HG02642 (cell line): ENCODE results near the gene SUPT3H.
A peak's percentile ranks its signal among the peaks of the same experiment; 100 is the strongest.
"Not testable (repeated sequence)": the region's sequence is repeated elsewhere in the genome, so short reads cannot be mapped to it uniquely, and the experiment has no call there.

ENCODE experiments used
- ATAC-seq: cut with Tn5 transposase; IDR thresholded peaks from one replicate; pipeline ENCODE4 v1.9.1; 2021; ENCODE audit warnings: mild to moderate bottlenecking; ENCODE audit not compliant: unreplicated experiment, poor library complexity

SUPT3H gene

DNA sequence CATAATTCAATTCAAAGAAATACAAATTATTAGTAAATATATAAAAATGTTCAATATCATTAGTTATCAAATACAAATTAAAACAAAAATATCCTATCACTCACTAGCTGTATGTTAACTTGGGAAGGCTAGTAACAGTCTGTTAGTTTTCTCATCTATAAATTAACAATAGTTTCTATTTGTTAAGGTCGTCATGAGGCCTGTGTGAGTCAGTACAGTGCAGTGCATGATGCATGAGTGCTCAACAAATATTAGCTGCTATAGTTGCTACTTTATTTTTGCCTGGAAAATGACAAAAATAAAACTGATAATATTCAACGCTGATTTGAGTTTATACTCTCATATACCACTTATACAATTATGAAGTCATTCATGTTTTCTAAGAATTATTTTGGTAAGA lies 451.2 kb downstream of the SUPT3H start:
- no peak for ATAC-seq

DNA sequence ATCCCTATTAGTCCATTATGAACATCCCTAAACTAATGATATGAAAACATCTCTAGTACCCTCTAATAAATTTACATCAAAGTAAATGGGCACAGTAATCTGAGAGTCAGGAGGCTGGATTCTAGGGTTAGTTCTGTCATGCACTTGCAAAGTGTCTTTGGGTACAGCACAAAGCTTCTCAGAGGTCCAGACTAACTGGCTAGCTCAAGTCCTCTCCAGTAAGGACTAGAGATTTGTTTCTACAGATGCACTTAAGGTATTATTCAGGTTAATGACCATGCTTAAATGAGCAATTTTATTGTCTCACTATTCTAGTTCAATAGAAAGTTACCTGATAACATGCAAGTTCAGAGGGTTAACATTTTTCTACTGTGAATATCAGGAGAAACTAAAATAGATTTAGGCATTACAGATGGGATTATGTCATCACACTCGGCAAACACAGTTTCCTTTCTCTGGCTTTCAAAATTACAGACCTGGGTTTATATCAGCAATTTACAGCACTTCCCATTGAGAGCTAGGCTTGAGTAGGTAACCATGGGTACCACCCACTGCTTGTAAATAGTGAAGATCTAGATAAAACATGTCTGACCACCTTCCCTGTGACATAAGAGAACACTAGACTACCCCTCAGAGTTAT lies 452.5 kb downstream of the SUPT3H start:
- no peak for ATAC-seq

GRCh38 chr6:44923444-44923843 lies 454.3 kb downstream of the SUPT3H start:
- no peak for ATAC-seq

GRCh38 chr6:44921798-44922197 lies 455.9 kb downstream of the SUPT3H start:
- no peak for ATAC-seq

DNA sequence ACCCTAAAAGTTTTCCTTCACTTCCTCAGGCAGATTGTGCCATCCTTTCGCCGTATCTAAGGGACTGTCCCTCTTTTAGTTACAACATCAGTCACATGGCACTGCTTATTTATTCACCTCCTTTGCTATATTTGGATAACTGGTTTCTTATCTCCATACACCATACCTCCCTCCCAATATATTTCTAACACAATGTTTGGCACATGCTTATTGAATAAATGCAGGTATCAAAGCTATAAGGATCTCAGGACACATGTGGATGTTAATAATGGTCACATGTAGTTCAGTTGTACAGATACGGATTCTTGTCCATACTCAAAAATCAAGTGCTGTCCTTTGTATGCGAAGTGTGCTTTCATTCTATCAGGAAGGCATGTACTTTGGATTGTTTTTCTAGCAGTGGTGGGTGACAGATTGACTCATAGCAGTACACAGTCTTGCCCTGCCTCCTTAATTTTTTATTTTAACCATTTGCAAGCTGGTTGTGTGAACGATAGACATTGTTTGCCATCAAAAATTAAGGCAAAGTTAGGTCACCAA lies 456.7 kb downstream of the SUPT3H start:
- ATAC-seq: no peak

DNA sequence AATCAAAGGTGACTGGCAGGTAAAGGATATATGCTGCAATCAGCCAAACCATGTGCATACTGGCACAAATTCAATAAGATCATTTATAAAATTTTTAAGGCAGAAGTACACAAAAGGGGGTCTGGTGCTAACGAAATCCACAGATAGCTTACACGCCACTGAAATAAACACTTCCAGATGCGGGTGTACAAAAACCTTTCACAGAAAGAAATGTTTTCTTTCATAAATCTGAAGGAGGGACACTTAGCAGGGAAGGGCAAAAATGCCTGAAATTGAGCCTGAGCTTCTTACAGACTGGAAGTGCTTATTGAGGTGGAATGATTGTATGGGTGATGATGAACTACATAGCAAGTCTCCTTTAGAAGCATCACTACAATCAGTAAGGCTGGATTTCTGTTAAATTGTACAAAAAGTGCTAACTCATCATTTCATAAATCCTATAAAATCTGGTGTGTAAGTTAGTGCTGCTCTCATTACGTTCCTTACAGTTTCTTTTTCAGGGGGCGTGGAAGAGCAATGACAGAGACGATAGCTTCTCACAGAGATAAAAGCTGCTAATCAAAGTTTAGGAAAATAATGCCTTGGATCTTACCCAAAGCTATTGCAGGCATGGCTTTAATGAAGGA lies 458.9 kb downstream of the SUPT3H start:
- ATAC-seq: no peak

GRCh38 chr6:44917430-44917829 lies 460.3 kb downstream of the SUPT3H start:
- ATAC-seq: no peak

DNA sequence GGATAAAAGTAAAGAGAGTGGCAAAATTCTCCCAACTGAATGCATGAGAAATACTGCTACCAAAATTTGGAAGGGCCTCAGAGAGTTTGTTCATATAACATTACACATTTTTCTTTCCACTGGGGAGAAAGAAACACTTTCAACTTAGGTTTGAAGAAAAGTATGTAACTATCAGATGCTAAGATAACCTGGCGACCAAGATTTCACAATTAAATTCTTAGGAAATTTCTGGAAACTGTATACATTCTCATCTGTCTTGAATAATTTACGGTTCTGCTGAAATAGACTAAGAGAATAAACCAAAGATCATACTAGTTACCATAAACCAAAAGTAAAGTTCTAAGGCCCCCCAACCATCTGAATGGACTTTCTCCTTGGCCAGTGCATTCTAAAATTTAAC lies 462.6 kb downstream of the SUPT3H start:
- ATAC-seq: no peak

- ATAC-seq: no peak
These were observed 463.6 kb downstream of the SUPT3H start for GRCh38 chr6:44914141-44914540.

- ATAC-seq: no peak
These were observed 471.0 kb downstream of the SUPT3H start for GRCh38 chr6:44906761-44907160.

DNA sequence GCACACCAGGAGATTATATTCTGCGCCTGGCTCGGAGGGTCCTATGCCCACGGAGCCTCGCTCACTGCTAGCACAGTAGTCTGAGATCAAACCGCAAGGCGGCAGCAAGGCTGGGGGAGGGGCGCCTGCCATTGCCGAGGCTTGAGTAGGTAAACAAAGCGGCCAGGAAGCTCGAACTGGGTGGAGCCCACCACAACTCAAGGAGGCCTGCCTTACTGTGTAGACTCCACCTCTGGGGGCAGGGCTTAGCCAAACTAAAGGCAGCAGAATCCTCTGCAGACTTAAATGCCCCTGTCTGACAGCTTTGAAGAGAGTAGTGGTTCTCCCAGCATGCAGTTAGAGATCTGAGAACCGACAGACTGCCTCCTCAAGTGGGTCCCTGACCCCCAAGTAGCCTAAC lies 477.4 kb downstream of the SUPT3H start:
- ATAC-seq: not testable (repeated sequence)

GRCh38 chr6:44898296-44898930 lies 479.3 kb downstream of the SUPT3H start:
- ATAC-seq: no peak

DNA sequence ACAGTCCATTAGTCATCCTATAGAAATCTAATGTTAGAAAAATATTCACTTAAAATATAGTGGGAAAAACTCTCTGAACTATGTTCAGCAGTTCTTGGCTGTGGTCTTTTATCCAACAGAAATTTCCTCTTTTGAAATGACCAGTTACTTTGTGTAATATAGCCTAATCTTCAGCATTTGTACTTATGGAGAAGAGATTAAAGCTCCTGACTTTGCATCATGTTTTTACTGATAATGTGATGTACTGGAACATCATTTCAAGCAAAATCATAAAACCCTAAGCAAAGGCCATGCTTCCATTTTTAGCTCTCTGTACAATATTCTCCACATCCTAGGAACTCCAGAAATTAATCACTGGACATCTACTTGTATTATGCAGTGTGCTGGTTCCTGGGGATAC lies 480.4 kb downstream of the SUPT3H start:
- ATAC-seq: no peak

DNA sequence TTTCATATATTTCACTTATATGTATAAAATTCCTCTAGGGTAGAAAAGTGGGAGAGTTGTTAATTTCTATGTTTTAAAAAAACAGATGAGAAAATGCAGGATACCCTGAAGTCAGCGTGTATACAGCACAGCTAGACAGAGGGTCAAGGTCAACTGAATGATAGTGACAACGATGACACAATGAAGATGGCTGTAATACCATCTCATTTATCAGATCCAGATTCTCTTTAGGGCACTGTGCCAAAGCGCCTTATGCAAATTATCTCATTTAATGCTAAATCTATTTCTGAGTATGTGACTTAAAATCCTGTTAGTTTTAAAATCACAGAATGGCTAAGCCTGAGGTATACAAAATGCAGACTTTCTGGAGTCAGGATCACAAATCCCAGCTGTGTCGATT lies 481.0 kb downstream of the SUPT3H start:
- no peak for ATAC-seq

DNA sequence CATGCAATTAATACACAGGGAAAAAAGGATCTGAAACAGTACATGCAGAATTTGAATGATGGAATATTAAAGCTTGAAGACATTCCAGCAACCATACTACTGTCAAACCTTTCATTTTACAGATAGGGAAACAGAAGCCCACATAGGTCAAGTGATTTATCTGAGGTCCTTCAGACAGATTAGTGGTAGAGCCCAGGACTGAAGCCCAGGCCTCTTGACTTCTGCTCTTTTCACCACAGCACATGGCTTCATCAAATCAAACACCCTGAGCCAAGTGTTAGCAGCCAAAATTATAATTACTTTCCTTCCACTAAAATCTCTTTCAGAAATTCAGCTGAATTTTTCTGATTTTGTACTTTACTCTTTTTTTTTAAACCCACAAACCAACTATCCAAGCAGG lies 485.2 kb downstream of the SUPT3H start:
- no peak for ATAC-seq

GRCh38 chr6:44879071-44879470 lies 498.7 kb downstream of the SUPT3H start:
- not testable (repeated sequence) for ATAC-seq

GRCh38 chr6:44876638-44877037 lies 501.1 kb downstream of the SUPT3H start:
- ATAC-seq: not testable (repeated sequence)

DNA sequence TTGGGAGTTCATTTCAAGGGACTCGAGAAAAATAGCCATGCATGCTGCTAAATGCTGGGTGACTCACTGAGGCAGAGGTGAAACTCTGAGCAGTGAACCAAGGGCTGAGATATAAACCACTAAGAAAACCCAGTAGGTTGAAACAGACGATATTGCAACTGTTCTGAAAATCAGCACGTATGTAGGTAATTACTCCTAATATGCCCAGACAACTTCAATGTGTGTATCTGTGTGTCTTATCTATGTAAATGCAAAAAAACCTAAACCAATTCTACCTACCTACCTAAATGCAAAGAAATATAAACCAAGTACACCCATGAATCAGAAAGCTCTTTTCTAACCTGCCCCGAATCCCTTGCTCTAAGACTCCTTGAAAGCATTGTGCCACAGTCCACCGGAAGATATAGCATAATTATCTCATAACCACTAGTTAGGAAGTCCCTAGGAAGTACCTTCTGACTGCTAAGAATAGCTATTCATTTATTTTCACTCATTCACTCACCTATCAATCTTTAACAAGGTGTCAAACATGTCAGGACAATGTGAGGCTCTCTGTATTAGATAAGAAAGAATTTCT lies 508.3 kb downstream of the SUPT3H start:
- ATAC-seq: peak; percentile 78

GRCh38 chr6:44868910-44869309 lies 508.8 kb downstream of the SUPT3H start:
- peak; percentile 22 for ATAC-seq

- peak; percentile 43 for ATAC-seq
These were observed 509.4 kb downstream of the SUPT3H start for GRCh38 chr6:44868335-44868668.

DNA sequence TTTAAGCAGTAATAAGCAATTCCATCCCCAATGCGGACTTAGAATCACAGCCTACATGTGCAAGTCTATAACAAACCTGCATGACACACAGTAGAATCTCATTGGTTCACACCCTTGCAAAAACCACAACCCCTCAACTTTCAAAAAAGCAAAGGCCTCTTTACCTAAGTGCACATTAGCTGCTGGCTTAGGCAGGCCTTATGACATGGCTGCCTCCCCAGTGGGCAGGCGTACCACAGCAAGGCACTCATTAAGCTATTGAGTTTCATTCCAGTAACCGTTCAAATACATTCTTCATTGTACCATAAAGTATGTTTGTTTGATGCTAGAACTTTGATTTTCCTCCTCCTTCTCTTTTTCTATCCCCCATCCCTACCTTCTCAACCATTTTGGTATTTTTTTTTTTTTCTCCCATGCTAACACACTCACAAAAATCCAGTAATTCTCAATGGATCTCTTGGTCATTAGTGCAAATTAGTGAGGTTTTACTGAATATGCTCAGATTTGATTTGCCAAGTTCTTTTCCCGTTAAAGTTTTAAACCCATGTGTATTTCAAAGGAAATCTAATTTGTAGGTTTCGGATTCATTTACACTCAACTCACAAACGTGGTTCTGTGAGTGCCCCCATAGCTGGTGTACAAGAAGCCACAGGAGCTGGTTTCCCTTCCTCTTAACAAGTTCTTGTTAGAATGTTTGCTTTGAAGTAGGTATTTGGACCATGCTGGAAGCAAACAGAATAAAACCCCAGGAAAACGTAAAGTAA lies 510.0 kb downstream of the SUPT3H start:
- peak; percentile 67 for ATAC-seq
